GM21619 (cell line): ENCODE results near the gene CDH8.

Source experiments
- ATAC-seq: cut with Tn5 transposase; IDR thresholded peaks from one replicate; pipeline ENCODE4 v1.9.1; 2021; ENCODE audit not compliant: unreplicated experiment

Gene CDH8

GRCh38 chr16:62036101-62036801 lies at the start of gene CDH8:
Gene CDH8, minus strand, starts transcription at chr16:62036438. Its CDS starts 15,035 bp downstream, at chr16:62021403.
- ATAC-seq: no peak

- no peak for ATAC-seq
Observed at GRCh38 chr16:62079236-62079635, 43.0 kb upstream of the CDH8 start.

- no peak for ATAC-seq
Observed at GRCh38 chr16:62077998-62078397, 41.8 kb upstream of the CDH8 start.

- ATAC-seq: no peak
Observed at GRCh38 chr16:62076886-62077285, 40.6 kb upstream of the CDH8 start.

GRCh38 chr16:62068747-62069146 lies 32.5 kb upstream of the CDH8 start:
- no peak for ATAC-seq

- ATAC-seq: no peak
Observed at GRCh38 chr16:62067981-62068380, 31.7 kb upstream of the CDH8 start.

- no peak for ATAC-seq
Observed at GRCh38 chr16:62067182-62067581, 30.9 kb upstream of the CDH8 start.

- no peak for ATAC-seq
Observed at GRCh38 chr16:62066747-62067146, 30.5 kb upstream of the CDH8 start.

- no peak for ATAC-seq
Observed at GRCh38 chr16:62064173-62064572, 27.9 kb upstream of the CDH8 start.

GRCh38 chr16:62060089-62060488 lies 23.9 kb upstream of the CDH8 start:
- no peak for ATAC-seq

GRCh38 chr16:62059527-62059926 lies 23.3 kb upstream of the CDH8 start:
- no peak for ATAC-seq

- no peak for ATAC-seq
Observed at GRCh38 chr16:62058412-62058811, 22.2 kb upstream of the CDH8 start.

- ATAC-seq: no peak
Observed at GRCh38 chr16:62051942-62052341, 15.7 kb upstream of the CDH8 start.

GRCh38 chr16:62050793-62051192 lies 14.6 kb upstream of the CDH8 start:
- ATAC-seq: no peak

- ATAC-seq: no peak
Observed at GRCh38 chr16:62046801-62047200, 10.6 kb upstream of the CDH8 start.

- ATAC-seq: no peak
Observed at GRCh38 chr16:62041401-62041800, 5.2 kb upstream of the CDH8 start.

- ATAC-seq: no peak
Observed at GRCh38 chr16:62038646-62039045, 2.4 kb upstream of the CDH8 start.

GRCh38 chr16:62038225-62038624 lies 2.0 kb upstream of the CDH8 start:
- no peak for ATAC-seq

GRCh38 chr16:62036802-62037135 lies 531 bp upstream of the CDH8 start:
- no peak for ATAC-seq

- ATAC-seq: no peak
Observed at GRCh38 chr16:62035115-62036092, 834 bp downstream of the CDH8 start.

- ATAC-seq: no peak
Observed at GRCh38 chr16:62034231-62035114, 1.8 kb downstream of the CDH8 start.
